Right hindlimb (tissue), 1 donor: ENCODE results near the gene DMWD.

Experiments
- DNase-seq: peaks from one replicate; pipeline ENCODE4 v3.0.0-alpha.2; 2018

The DMWD gene

DNA sequence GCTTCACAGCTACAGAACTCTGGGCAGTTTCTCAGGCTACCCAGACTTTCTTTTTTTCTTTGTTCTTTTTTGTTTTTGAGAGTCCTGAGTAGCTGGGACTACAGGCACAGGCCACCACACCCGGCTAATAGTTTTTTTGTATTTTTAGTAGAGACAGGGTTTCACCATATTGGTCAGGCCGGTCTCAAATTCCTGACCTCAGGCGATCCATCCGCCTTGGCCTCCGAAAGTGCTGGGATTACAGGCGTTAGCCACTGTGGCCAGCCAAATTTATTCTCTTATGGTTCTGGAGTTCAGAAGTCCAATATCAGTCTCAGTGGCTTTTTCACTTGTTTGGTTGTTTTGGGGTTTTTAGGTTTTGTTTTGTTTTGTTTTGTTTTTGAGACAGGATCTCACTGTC, 47.0 kb downstream of the DMWD start:
- DNase-seq, result no peak

- DNase-seq, result no peak
These were observed 49.7 kb downstream of the DMWD start for GRCh38 chr19:45742969-45743368.

- DNase-seq, result no peak
These were observed 52.9 kb downstream of the DMWD start for GRCh38 chr19:45739498-45740439.

- no peak for DNase-seq
These were observed 59.4 kb downstream of the DMWD start, which contains the start of gene MEIOSIN for GRCh38 chr19:45733160-45733810. TSS of gene MEIOSIN (plus strand) at chr19:45733439. CDS start at chr19:45735377, 1,938 bp downstream.
